Stimulated activated CD4-positive, alpha-beta T cell treated with anti-CD3 and anti-CD28 coated beads, TNF-alpha, amount 100 ng/mL, for 1 hour (primary cell): Measurements from ENCODE around the gene KMT2D.
A peak's percentile ranks its signal among the peaks of the same experiment; 100 is the strongest.

Experiments used
- DNase-seq, 3 donors: peaks; one replicate each; pipeline ENCODE4 v3.0.0-alpha.2; 2020; ENCODE audit warnings: low read depth in 3 of 3, low spot score in 1 of 3

KMT2D gene, protein sequence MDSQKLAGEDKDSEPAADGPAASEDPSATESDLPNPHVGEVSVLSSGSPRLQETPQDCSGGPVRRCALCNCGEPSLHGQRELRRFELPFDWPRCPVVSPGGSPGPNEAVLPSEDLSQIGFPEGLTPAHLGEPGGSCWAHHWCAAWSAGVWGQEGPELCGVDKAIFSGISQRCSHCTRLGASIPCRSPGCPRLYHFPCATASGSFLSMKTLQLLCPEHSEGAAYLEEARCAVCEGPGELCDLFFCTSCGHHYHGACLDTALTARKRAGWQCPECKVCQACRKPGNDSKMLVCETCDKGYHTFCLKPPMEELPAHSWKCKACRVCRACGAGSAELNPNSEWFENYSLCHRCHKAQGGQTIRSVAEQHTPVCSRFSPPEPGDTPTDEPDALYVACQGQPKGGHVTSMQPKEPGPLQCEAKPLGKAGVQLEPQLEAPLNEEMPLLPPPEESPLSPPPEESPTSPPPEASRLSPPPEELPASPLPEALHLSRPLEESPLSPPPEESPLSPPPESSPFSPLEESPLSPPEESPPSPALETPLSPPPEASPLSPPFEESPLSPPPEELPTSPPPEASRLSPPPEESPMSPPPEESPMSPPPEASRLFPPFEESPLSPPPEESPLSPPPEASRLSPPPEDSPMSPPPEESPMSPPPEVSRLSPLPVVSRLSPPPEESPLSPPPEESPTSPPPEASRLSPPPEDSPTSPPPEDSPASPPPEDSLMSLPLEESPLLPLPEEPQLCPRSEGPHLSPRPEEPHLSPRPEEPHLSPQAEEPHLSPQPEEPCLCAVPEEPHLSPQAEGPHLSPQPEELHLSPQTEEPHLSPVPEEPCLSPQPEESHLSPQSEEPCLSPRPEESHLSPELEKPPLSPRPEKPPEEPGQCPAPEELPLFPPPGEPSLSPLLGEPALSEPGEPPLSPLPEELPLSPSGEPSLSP (N-terminal part only)

DNA sequence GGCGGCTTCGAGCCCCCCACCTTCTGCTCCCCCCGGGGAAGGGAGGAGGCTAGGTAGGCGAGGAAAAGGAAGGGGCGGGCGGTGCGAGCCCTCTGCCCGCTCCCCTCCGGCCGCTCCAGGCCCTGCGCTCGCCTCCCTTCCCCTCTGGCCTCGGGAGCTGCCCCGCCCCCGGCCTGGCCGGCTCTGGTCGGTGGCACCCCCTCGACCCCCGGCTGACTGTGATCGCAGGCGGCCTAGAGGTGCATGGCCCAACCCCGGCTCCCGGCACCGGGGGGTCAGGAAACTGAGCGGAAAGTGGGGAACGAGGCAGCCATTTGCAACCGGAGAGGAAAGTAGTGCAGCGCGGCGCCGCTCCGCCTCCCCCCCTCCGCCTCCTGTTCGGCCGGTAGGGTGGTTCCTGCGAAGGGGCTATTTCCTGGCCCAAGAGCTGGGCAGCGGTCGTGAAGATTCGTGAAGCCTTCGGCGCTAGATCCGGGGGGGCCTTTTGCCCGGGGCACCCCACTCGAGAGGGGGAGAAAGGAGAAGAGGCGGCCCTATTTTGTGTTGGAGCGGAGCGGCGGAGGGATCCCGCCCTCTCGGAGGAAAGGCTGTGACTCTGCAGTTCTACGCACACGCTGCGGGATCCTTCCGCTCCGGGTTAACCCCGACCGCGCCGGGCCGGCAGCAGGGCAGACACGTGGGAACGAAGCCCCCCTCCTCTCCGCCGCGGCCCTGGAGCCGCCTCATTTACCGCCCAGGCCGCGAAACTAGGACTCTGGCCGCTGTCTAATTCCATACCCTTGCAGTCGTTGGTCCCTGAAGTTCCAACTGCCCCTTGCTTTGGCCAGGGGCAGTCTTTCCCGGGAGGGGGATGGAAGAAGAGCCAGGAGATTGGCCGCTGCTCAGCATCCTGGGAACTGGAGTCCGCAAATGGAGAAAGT is at the start of gene KMT2D:
KMT2D (minus strand) TSS at position 558 of the 920 bp plus-strand sequence. CDS start 5,470 bp downstream, outside the sequence.
- peak; percentile 74 to 76 (median 74) for DNase-seq

- DNase-seq: no peak
These were observed 49.3 kb upstream of the KMT2D start for GRCh38 chr12:49109641-49110463.

DNA sequence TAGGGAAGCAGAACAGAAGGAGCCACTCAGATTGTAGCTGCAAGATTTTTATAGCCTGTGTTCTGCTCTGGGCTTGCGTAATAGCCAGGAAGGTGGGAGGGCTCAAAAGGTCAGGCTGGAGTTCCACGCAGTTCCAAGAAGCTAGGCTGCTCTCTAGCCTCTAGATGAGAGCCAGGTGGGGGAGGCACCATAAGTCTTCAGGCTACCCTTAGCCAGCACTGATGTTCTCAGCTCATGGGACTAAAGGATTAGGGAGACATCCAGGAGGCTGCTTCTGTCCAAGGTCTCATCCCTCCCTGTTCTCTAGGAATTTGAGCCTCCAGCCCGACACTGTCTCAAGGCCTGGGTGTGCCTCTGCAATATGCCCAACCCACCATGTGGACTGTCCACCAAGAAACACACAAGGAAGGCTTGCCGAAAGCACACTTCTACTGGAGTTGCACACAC is 48.4 kb upstream of the KMT2D start:
- no peak for DNase-seq

GRCh38 chr12:49105504-49106084 is 45.0 kb upstream of the KMT2D start:
- no peak for DNase-seq

GRCh38 chr12:49104822-49105221 is 44.2 kb upstream of the KMT2D start:
- no peak for DNase-seq

DNA sequence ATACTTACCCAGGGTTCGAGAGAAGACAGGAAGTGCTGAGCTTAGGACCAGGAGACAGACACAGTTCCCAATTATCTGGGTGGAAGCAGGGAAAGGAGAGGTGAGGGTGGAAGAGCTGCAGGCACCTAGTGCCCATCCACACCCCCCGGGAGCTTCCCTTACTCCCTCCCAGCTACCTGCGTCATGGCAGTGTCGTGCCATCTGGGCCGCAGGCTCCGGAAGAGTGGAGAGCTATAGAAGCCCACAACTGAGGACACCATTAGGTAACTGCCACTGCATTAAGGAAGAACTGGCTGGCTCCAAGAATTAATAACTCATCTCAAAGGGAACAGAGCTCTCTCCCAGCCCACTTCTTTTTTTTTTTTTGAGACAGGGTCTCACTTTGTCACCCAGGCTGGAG is 39.8 kb upstream of the KMT2D start:
- DNase-seq: no peak

DNA sequence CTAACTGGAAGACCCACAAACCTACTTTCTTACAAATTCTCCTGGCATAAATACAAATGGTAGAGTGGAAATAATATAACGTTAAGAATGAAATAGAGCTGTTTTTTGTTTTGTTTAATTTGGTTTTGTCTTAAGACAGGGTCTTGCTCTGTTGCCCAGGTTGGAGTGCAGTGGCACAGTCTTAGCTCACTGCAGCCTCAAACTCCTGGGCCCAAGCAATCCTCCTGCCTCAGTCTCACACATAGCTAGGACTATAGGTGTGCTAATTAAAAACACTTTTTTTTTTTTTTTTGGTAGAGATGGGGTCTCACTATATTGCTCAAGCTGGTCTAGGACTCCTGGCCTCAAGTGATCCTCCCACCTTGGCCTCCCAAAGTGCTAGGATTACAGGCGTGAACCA is 38.1 kb upstream of the KMT2D start:
- no peak for DNase-seq

DNA sequence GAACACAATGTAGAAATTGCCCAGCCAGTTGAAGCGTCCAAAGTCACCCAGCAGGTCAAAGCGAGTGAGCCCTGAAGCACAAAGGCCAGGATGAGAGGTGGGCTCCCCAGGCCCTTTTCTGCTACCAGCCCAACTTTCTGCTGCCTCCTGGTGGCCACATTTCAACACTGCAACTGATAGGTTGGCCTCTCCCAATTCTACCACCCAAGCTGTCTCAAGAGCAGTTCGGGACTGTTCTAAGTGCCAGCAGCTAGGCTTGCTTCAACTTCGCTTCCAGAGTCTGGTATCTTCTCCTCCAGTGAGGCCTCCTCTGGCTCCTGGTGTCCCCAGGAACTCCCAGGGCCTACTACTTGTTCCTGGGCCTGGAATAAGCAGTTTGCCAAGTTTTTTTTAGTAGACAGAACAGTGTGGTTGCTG is 37.4 kb upstream of the KMT2D start:
- DNase-seq: peak in 1 of 3 donors; percentile 46

- DNase-seq: no peak
These were observed 36.8 kb upstream of the KMT2D start for GRCh38 chr12:49097381-49097780.

DNA sequence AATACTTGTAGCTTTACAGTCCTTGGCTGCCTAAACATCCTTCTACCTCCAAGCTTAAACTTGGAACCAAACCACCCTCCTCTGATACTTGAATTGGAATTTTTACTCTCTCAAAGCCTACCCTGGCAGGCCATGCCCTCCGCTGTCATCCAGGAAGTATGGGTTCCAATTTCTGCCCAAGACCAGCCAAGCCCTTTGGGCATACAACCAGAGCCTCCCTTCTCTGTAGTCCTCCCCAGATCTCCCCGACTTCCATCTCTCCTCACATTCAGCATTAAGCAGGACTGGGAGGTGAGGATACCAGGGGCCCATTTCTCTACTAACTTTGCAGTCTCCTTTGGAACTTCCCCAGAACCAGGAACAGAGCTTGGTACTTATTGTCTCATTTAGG is 34.4 kb upstream of the KMT2D start:
- no peak for DNase-seq

DNA sequence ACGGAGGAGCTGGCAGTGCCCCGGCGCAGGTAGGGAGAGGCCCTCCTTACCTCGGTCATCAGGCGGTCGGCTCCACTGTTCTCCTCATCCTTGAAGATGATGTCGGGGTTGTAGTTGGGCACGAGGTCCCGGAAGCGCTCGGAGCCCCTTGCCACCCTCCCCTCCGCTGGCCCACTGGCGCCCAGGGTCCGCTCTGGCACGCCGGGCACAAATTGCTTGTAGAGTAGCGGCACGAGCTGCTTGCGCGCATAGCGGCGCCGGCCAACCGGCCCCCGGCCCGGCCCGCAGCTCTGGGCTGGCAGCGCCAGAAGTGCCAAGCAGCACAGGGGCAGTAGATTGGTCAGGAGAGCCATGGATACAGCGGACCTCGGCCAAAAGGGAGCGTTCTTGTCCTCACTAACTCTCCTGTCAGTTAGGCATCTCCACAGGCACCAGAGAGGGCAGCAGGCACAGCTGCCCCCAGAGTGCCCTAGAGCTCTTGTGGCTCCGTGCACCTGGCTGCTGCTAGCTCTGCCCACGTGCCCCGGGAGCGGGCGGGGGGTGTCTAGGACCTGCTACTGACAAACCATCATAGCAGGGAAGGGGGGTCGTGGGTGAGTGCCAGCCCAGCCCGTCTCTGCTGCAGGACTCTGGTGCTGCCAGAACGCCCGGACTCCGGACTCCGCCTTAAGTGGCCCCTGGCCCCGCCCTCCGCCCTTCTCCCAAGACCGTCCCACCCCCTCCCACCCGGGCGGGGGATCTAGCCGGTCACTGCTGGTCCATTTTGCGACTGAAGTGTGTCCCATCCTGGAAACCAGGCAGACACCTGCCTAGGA is 33.8 kb upstream of the KMT2D start, which contains the start of gene DHH:
DHH (minus strand) TSS at position 642 of the 815 bp plus-strand sequence; CDS start at position 353, 289 bp downstream.
- no peak for DNase-seq

- no peak for DNase-seq
These were observed 33.2 kb upstream of the KMT2D start for GRCh38 chr12:49093792-49094159.

- DNase-seq: no peak
These were observed 32.3 kb upstream of the KMT2D start for GRCh38 chr12:49092816-49093406.

GRCh38 chr12:49092086-49092815 is 31.7 kb upstream of the KMT2D start:
- DNase-seq: peak in 1 of 3 donors; percentile 50

DNA sequence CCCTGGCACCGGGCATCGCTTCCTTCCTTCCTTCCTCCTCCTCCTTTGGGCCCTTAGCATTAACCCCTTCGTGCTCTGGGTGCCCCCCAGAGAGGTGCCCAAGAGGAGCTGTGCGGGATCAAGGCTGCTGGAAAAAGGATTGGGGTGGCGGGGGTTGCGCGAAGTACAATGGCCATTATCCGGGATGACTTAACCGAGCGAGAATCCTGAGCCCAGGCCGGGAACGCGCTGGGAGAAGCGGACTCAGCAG is 31.2 kb upstream of the KMT2D start:
- no peak for DNase-seq

- no peak for DNase-seq
These were observed 30.7 kb upstream of the KMT2D start for GRCh38 chr12:49091056-49091835.
